ENCODE results near the gene ZNF256. TPM values are rescaled to one million over a fixed set of nuclear protein-coding genes. Genes with fewer than 3 reads are reported as not detected.

The ZNF256 gene
- polyA plus RNA-seq (2012; ENCODE audit: low read depth, missing spikeins) = 8.5 TPM

GRCh38 chr19:57947419-57948134, at the start of gene ZNF256:
TSS of gene ZNF256 (minus strand) at chr19:57947706. CDS start at chr19:57947474, 232 bp downstream.
- peak; percentile 92 for DNase-seq (ENCODE audit: insufficient read length, low spot score)
- TF ChIP-seq POU2F2 (IDR thresholded peaks at IDR 0.05; ENCODE audit: low read depth, low read length) (no peak), POLR2AphosphoS5 (IDR thresholded peaks at IDR 0.05; ENCODE audit: low read depth, low read length) (0 out of 2 replicates have a peak, but pooled peaks have one; percentile 63), POLR2A (IDR thresholded peaks at IDR 0.05; ENCODE audit: low read depth, low read length) (no peak; the same call in 1 of the 2 replicates), TAF1 (IDR thresholded peaks at IDR 0.05; ENCODE audit: low read depth, low read length) (0 out of 2 replicates have a peak, but pooled peaks have one; percentile 24)
- FAIRE-seq = peak; percentile 98

- FAIRE-seq = no peak
- DNase-seq (ENCODE audit: insufficient read length, low spot score) = no peak
- no peak for TF ChIP-seq TAF1 (IDR thresholded peaks at IDR 0.05; ENCODE audit: low read depth, low read length)
- no peak for TF ChIP-seq POLR2A (IDR thresholded peaks at IDR 0.05; ENCODE audit: low read depth, low read length)
- no peak for TF ChIP-seq POU2F2 (IDR thresholded peaks at IDR 0.05; ENCODE audit: low read depth, low read length)
- no peak for TF ChIP-seq POLR2AphosphoS5 (IDR thresholded peaks at IDR 0.05; ENCODE audit: low read depth, low read length)
These were observed 45.3 kb upstream of the ZNF256 start for GRCh38 chr19:57992841-57993240.

- FAIRE-seq (no peak), DNase-seq (ENCODE audit: insufficient read length, low spot score) (no peak)
- TF ChIP-seq POLR2A (IDR thresholded peaks at IDR 0.05; ENCODE audit: low read depth, low read length) = no peak
- TF ChIP-seq PAX5 (IDR thresholded peaks at IDR 0.05; ENCODE audit: insufficient read depth, low read length, severe bottlenecking) = no peak
- TF ChIP-seq POU2F2 (IDR thresholded peaks at IDR 0.05; ENCODE audit: low read depth, low read length) = no peak
- no peak for TF ChIP-seq POLR2AphosphoS5 (IDR thresholded peaks at IDR 0.05; ENCODE audit: low read depth, low read length)
- TF ChIP-seq TAF1 (IDR thresholded peaks at IDR 0.05; ENCODE audit: low read depth, low read length) = no peak
- TF ChIP-seq SPI1 (IDR thresholded peaks at IDR 0.05; ENCODE audit: low read depth, low read length) = no peak
These were observed 31.2 kb upstream of the ZNF256 start for GRCh38 chr19:57978586-57979289.

GRCh38 chr19:57974434-57974833, 26.9 kb upstream of the ZNF256 start, which contains the start of gene C19orf18:
TSS of gene C19orf18 (minus strand) at chr19:57974534. CDS start at chr19:57974432, 102 bp downstream.
- no peak for FAIRE-seq
- TF ChIP-seq POLR2A (IDR thresholded peaks at IDR 0.05; ENCODE audit: low read depth, low read length) (no peak), PAX5 (IDR thresholded peaks at IDR 0.05; ENCODE audit: insufficient read depth, low read length, severe bottlenecking) (no peak), TAF1 (IDR thresholded peaks at IDR 0.05; ENCODE audit: low read depth, low read length) (no peak), POLR2AphosphoS5 (IDR thresholded peaks at IDR 0.05; ENCODE audit: low read depth, low read length) (no peak), POU2F2 (IDR thresholded peaks at IDR 0.05; ENCODE audit: low read depth, low read length) (no peak), SPI1 (IDR thresholded peaks at IDR 0.05; ENCODE audit: low read depth, low read length) (no peak)
- no peak for DNase-seq (ENCODE audit: insufficient read length, low spot score)

GRCh38 chr19:57964761-57965160, 17.3 kb upstream of the ZNF256 start:
- FAIRE-seq = no peak
- no peak for TF ChIP-seq SPI1 (IDR thresholded peaks at IDR 0.05; ENCODE audit: low read depth, low read length)
- no peak for TF ChIP-seq POU2F2 (IDR thresholded peaks at IDR 0.05; ENCODE audit: low read depth, low read length)
- TF ChIP-seq TAF1 (IDR thresholded peaks at IDR 0.05; ENCODE audit: low read depth, low read length) = no peak
- TF ChIP-seq PAX5 (IDR thresholded peaks at IDR 0.05; ENCODE audit: insufficient read depth, low read length, severe bottlenecking) = no peak
- TF ChIP-seq POLR2A (IDR thresholded peaks at IDR 0.05; ENCODE audit: low read depth, low read length) = no peak
- no peak for TF ChIP-seq POLR2AphosphoS5 (IDR thresholded peaks at IDR 0.05; ENCODE audit: low read depth, low read length)

GRCh38 chr19:57961785-57962184, 14.3 kb upstream of the ZNF256 start:
- FAIRE-seq (no peak), DNase-seq (ENCODE audit: insufficient read length, low spot score) (no peak)
- TF ChIP-seq SPI1 (IDR thresholded peaks at IDR 0.05; ENCODE audit: low read depth, low read length) (no peak), POU2F2 (IDR thresholded peaks at IDR 0.05; ENCODE audit: low read depth, low read length) (no peak), PAX5 (IDR thresholded peaks at IDR 0.05; ENCODE audit: insufficient read depth, low read length, severe bottlenecking) (no peak), TAF1 (IDR thresholded peaks at IDR 0.05; ENCODE audit: low read depth, low read length) (no peak), POLR2AphosphoS5 (IDR thresholded peaks at IDR 0.05; ENCODE audit: low read depth, low read length) (no peak), POLR2A (IDR thresholded peaks at IDR 0.05; ENCODE audit: low read depth, low read length) (no peak)

More at GRCh38 chr19:57964761-57965160, 17.3 kb upstream of the ZNF256 start:
- DNase-seq (ENCODE audit: insufficient read length, low spot score) = no peak

- DNase-seq (ENCODE audit: insufficient read length, low spot score) = no peak
- no peak for FAIRE-seq
- TF ChIP-seq POLR2A (IDR thresholded peaks at IDR 0.05; ENCODE audit: low read depth, low read length) (no peak), PAX5 (IDR thresholded peaks at IDR 0.05; ENCODE audit: insufficient read depth, low read length, severe bottlenecking) (no peak), SPI1 (IDR thresholded peaks at IDR 0.05; ENCODE audit: low read depth, low read length) (no peak), TAF1 (IDR thresholded peaks at IDR 0.05; ENCODE audit: low read depth, low read length) (no peak), POU2F2 (IDR thresholded peaks at IDR 0.05; ENCODE audit: low read depth, low read length) (no peak), POLR2AphosphoS5 (IDR thresholded peaks at IDR 0.05; ENCODE audit: low read depth, low read length) (no peak)
These were observed 7.5 kb upstream of the ZNF256 start for GRCh38 chr19:57954996-57955395.

- TF ChIP-seq POLR2AphosphoS5 (IDR thresholded peaks at IDR 0.05; ENCODE audit: low read depth, low read length) (no peak), POLR2A (IDR thresholded peaks at IDR 0.05; ENCODE audit: low read depth, low read length) (no peak), SPI1 (IDR thresholded peaks at IDR 0.05; ENCODE audit: low read depth, low read length) (no peak), PAX5 (IDR thresholded peaks at IDR 0.05; ENCODE audit: insufficient read depth, low read length, severe bottlenecking) (no peak), POU2F2 (IDR thresholded peaks at IDR 0.05; ENCODE audit: low read depth, low read length) (no peak), TAF1 (IDR thresholded peaks at IDR 0.05; ENCODE audit: low read depth, low read length) (no peak)
- FAIRE-seq (no peak), DNase-seq (ENCODE audit: insufficient read length, low spot score) (no peak)
These were observed 2.2 kb upstream of the ZNF256 start for GRCh38 chr19:57949702-57950101.

GRCh38 chr19:57949296-57949695, 1.8 kb upstream of the ZNF256 start:
- TF ChIP-seq SPI1 (IDR thresholded peaks at IDR 0.05; ENCODE audit: low read depth, low read length) = no peak
- no peak for TF ChIP-seq POLR2A (IDR thresholded peaks at IDR 0.05; ENCODE audit: low read depth, low read length)
- no peak for TF ChIP-seq POLR2AphosphoS5 (IDR thresholded peaks at IDR 0.05; ENCODE audit: low read depth, low read length)
- TF ChIP-seq TAF1 (IDR thresholded peaks at IDR 0.05; ENCODE audit: low read depth, low read length) = no peak
- no peak for TF ChIP-seq POU2F2 (IDR thresholded peaks at IDR 0.05; ENCODE audit: low read depth, low read length)
- no peak for TF ChIP-seq PAX5 (IDR thresholded peaks at IDR 0.05; ENCODE audit: insufficient read depth, low read length, severe bottlenecking)
- FAIRE-seq (no peak), DNase-seq (ENCODE audit: insufficient read length, low spot score) (no peak)

Measured in GM12891 (cell line).